Activated CD4-positive, alpha-beta T cell treated with anti-CD3 and anti-CD28 coated beads, Interleukin-2, amount 10 ng/mL, durations not matched to agents 7 days and 5 days (primary cell): ENCODE data around the gene MT2A. TPM values are rescaled to one million over a fixed set of nuclear protein-coding genes. Genes with fewer than 3 reads are reported as not detected.
A peak's percentile ranks its signal among the peaks of the same experiment; 100 is the strongest.

Source experiments
- CTCF ChIA-PET: fragments of 350-600 bp; sonication (Branson Sonifier 250); formaldehyde crosslinking; loops from one replicate; lab custom pipeline; 2021; ENCODE audit warnings: antibody characterized with exemption; lab: Charles Lee
- POLR2A ChIA-PET: fragments of 350-600 bp; sonication (Branson Sonifier 250); formaldehyde crosslinking; loops from one replicate; lab custom pipeline; 2021; ENCODE audit warnings: antibody characterized with exemption; lab: Charles Lee
- DNase-seq: peaks from one replicate; pipeline ENCODE4 v3.0.0-alpha.2; 2020
- H3K27ac Mint-ChIP-seq: one replicate; pipeline ENCODE4 v1.8.0; 2021; ENCODE audit warnings: mild to moderate bottlenecking, moderate library complexity, mixed read lengths
- H3K27me3 Mint-ChIP-seq: one replicate; pipeline ENCODE4 v1.8.0; 2021; ENCODE audit warnings: mixed read lengths
- H3K36me3 Mint-ChIP-seq: one replicate; pipeline ENCODE4 v1.8.0; 2021; ENCODE audit warnings: low read depth, mixed read lengths
- H3K4me1 Mint-ChIP-seq: one replicate; pipeline ENCODE4 v1.8.0; 2021; ENCODE audit warnings: mixed read lengths
- H3K4me3 Mint-ChIP-seq: one replicate; pipeline ENCODE4 v1.8.0; 2021; ENCODE audit warnings: mild to moderate bottlenecking, moderate library complexity, mixed read lengths
- H3K9me3 Mint-ChIP-seq: one replicate; pipeline ENCODE4 v1.8.0; 2021; ENCODE audit warnings: mixed read lengths
- total RNA-seq, 2 experiments: library from RNA; stranded (reverse); gene quantifications; one replicate each; pipeline ENCODE4 v1.2.3, GENCODE V29; 2021

Gene MT2A
- total RNA-seq, 2 experiments from 2014 or later, result 146 to 268 TPM

DNA sequence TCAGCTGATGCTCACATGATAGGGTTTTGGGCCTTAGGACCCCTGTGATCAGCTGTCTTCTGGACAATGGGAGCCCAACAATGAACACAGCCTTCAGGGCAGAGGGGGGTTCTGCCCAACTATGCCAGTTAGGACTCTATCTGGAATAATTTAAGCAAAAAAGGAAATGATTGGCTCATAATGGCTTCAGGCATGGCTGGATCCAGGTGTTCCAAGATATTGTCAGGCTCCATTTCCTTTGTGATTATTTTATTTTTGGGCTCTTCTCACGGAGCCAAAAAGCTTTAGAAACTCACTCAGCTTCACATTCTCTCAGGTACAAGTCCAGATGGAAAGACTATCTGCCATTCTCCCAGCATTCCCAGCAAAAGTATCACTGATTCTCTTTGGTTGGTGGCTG lies 2.9 kb upstream of the MT2A start:
- peaks cover 9% of the 10 kb centered on the region for H3K27me3 Mint-ChIP-seq
- no peak overlapping the region for H3K27ac Mint-ChIP-seq
- H3K36me3 Mint-ChIP-seq, result peaks cover 3% of the 10 kb centered on the region
- H3K9me3 Mint-ChIP-seq, result no peaks in the 10 kb centered on the region
- ChIA-PET CTCF (interaction anchor here (0.6 to 3.1 kb wide), 8 partner anchors 8 to 402 kb away, joined by 3 to 12 read pairs (median 4); no protein-coding TSS in a partner anchor), POLR2A (no interaction called here)
- DNase-seq, result no peak
- peaks cover 35% of the 10 kb centered on the region for H3K4me1 Mint-ChIP-seq
- H3K4me3 Mint-ChIP-seq, result no peak overlapping the region

DNA sequence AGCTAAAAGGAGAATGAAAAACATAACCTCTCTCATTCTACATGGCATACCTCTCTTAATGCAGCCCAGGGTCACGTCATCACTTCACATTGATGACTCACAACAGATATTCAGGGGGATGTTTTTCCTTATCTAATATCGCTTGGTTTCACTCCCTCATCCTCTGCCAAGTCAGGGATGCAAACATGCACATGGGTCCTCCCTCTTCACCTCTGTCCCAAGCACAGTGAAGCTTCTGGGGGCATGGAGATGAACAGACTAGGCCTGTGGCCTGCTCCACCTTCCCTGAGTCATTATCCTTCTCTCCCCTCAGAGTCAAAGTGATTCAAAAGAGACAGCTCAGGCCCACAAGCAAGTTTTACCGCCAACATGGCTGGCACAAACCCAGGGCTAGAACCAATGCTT lies 2.3 kb upstream of the MT2A start:
- H3K27me3 Mint-ChIP-seq, result peaks cover 7% of the 10 kb centered on the region
- H3K9me3 Mint-ChIP-seq, result no peaks in the 10 kb centered on the region
- H3K27ac Mint-ChIP-seq, result no peak overlapping the region
- DNase-seq, result no peak
- H3K36me3 Mint-ChIP-seq, result peaks cover 3% of the 10 kb centered on the region
- no peak overlapping the region for H3K4me3 Mint-ChIP-seq
- peaks cover 39% of the 10 kb centered on the region for H3K4me1 Mint-ChIP-seq
- CTCF ChIA-PET, result interaction anchor here (1.2 to 3.1 kb wide), 5 partner anchors 14 to 110 kb away, joined by 3 to 12 read pairs (median 4); no protein-coding TSS in a partner anchor
- POLR2A ChIA-PET, result no interaction called here

DNA sequence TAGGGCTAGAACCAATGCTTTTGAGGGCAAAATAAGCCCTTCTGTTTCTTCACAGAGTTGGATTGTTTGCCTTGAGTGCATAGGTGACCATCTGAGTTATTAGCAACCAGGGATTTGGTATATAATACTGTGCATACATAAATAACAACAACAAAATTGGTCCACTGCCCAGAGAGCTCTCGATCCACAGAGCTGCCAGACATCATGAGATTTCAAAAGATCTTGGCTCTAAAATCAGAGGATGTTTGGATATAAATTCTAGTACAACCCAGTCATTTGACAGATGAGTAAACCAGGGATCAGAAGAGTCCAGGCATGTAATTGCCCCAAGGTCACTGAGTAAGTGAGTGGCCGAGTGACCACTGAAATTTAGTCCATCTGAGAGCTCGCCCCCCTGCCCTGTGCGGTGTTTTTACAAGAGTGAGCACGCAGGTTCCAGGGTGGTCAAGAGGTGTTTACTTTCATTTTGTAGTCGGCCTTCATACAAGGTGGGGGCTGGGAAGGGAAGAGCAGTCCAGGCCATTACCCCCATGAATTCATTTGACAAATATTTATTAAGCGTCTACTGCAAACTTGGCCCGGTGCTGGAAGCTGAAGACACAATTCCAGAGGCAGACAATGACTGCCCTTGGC lies 1.8 kb upstream of the MT2A start:
- peaks cover 44% of the 10 kb centered on the region for H3K4me1 Mint-ChIP-seq
- CTCF ChIA-PET, result interaction anchor here (1.2 to 2.1 kb wide), 4 partner anchors 15 to 43 kb away, joined by 3 to 7 read pairs (median 4); no protein-coding TSS in a partner anchor

DNA sequence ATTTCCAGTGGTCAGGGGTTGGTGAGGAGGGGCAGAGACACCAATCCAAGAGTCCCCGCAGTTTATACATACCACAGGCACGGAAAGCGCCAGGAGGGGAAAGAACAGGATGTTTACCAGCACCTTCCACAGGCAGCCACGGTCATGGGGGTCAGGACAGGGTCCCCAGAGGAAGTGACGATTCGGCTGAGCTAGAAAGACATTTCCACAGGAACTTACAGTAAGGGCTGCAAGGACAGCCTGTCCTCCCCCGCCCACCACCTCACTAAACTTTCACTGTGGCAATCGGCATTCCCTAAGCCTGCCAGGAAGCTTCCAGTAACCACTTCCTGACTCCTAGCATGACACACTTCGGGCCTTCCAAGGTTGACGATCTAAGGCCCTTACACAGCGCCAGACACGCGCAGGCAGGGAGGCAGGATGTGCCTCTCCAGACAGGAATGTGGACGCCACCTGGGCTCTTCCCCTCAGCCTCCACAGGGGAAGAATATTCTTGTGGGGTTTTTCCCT lies 1.2 kb upstream of the MT2A start:
- Mint-ChIP-seq H3K9me3 (no peaks in the 10 kb centered on the region), H3K27ac (peak overlapping the region; percentile 91), H3K27me3 (peaks cover 1% of the 10 kb centered on the region), H3K36me3 (peaks cover 3% of the 10 kb centered on the region), H3K4me1 (peaks cover 47% of the 10 kb centered on the region), H3K4me3 (peak overlapping the region; percentile 12)
- DNase-seq, result peak; percentile 38
- ChIA-PET POLR2A (no interaction called here), CTCF (interaction anchor here (1.2 to 2.1 kb wide), 5 partner anchors 15 to 44 kb away, joined by 3 to 7 read pairs (median 4); no protein-coding TSS in a partner anchor)

More for the DNA sequence above, 1.8 kb upstream of the MT2A start:
- POLR2A ChIA-PET, result no interaction called here
- H3K27me3 Mint-ChIP-seq, result peaks cover 6% of the 10 kb centered on the region
- peak overlapping the region; percentile 91 for H3K27ac Mint-ChIP-seq
- no peaks in the 10 kb centered on the region for H3K9me3 Mint-ChIP-seq
- H3K4me3 Mint-ChIP-seq, result no peak overlapping the region
- DNase-seq, result no peak
- H3K36me3 Mint-ChIP-seq, result peaks cover 3% of the 10 kb centered on the region

DNA sequence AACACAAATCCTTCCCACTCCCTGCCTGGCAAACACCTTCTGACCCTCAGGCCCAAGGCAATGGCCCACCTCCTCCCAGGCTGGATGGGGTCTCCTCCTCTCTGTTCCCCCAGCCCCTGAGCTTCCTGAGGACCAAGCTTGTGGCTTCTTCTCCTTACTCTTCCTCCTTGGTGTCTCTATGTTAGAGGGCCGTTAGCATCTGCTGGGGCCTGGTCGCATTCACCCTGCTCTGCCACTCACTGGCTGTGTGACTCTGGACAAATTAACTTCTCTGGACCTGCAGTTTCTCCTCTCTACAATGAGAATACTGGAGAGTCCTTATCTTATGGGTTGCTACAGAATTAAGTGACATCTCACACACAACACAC lies 725 bp upstream of the MT2A start:
- ChIA-PET POLR2A (no interaction called here), CTCF (interaction anchor here (1.2 to 1.7 kb wide), 3 partner anchors 16 to 37 kb away, joined by 3 to 6 read pairs (median 4); no protein-coding TSS in a partner anchor)
- Mint-ChIP-seq H3K4me3 (peak overlapping the region; percentile 92), H3K4me1 (peaks cover 49% of the 10 kb centered on the region), H3K27ac (peak overlapping the region; percentile 91), H3K9me3 (no peaks in the 10 kb centered on the region), H3K36me3 (peaks cover 3% of the 10 kb centered on the region), H3K27me3 (no peaks in the 10 kb centered on the region)
- DNase-seq, result no peak

DNA sequence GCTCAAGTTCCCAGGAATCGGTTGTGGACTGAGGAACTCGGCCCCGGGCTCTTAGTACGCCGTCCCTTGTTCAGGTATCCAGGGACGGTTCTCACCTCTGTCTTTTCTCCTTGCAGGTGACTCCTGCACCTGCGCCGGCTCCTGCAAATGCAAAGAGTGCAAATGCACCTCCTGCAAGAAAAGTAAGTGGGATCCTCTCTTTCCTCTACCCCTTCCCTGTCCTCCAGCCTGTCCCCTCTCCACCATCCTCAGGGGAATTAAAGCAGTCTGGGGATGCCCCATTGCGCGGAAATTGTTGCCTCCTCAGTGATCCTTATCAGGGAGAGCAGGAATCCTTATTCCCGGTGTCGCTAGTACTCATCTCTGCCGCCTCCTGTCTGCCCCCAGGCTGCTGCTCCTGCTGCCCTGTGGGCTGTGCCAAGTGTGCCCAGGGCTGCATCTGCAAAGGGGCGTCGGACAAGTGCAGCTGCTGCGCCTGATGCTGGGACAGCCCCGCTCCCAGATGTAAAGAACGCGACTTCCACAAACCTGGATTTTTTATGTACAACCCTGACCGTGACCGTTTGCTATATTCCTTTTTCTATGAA lies 585 bp downstream of the MT2A start:
- Mint-ChIP-seq H3K36me3 (peaks cover 3% of the 10 kb centered on the region), H3K4me3 (peak overlapping the region; percentile 92), H3K27ac (peak overlapping the region; percentile 96), H3K27me3 (no peaks in the 10 kb centered on the region), H3K9me3 (no peaks in the 10 kb centered on the region), H3K4me1 (peaks cover 50% of the 10 kb centered on the region)
- ChIA-PET POLR2A (interaction anchor here (1.0 kb wide), 1 partner anchor 17 kb away, joined by 3 read pairs; the partner anchor contains the start of gene MT1E), CTCF (interaction anchor here (1.0 to 1.7 kb wide), 6 partner anchors 9 to 92 kb away, joined by 3 to 6 read pairs (median 5); no protein-coding TSS in a partner anchor)
- DNase-seq, result no peak

DNA sequence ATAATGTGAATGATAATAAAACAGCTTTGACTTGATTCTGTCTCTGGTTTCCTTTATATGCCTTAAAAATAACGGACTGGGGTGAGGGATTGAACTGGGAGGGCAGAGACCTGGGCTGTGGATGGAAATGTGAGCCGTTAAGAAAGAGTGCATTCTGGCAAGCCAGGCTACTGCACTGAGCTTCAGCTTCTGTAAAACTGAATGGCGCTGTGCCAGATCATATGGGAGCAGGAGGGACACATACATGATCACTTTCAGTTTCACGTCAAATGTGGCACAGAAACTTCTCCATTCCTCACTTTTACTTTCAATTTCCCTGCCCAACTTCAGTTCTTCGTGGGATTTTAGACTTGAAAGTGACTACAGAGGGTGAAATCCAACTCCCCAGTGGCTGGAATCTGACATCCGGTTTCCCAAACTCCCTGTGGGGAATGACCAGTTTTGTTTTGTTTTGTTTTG lies 1.1 kb downstream of the MT2A start:
- peaks cover 3% of the 10 kb centered on the region for H3K36me3 Mint-ChIP-seq
- peaks cover 55% of the 10 kb centered on the region for H3K4me1 Mint-ChIP-seq
- H3K4me3 Mint-ChIP-seq, result peak overlapping the region; percentile 92
- peak overlapping the region; percentile 96 for H3K27ac Mint-ChIP-seq
- H3K27me3 Mint-ChIP-seq, result no peaks in the 10 kb centered on the region
- POLR2A ChIA-PET, result interaction anchor here (1.0 kb wide), 1 partner anchor 16 kb away, joined by 3 read pairs; the partner anchor contains the start of gene MT1E
- H3K9me3 Mint-ChIP-seq, result no peaks in the 10 kb centered on the region
- CTCF ChIA-PET, result interaction anchor here (1.4 to 1.6 kb wide), 2 partner anchors 9 to 92 kb away, joined by 5 to 6 read pairs; no protein-coding TSS in a partner anchor
- DNase-seq, result peak; percentile 90

DNA sequence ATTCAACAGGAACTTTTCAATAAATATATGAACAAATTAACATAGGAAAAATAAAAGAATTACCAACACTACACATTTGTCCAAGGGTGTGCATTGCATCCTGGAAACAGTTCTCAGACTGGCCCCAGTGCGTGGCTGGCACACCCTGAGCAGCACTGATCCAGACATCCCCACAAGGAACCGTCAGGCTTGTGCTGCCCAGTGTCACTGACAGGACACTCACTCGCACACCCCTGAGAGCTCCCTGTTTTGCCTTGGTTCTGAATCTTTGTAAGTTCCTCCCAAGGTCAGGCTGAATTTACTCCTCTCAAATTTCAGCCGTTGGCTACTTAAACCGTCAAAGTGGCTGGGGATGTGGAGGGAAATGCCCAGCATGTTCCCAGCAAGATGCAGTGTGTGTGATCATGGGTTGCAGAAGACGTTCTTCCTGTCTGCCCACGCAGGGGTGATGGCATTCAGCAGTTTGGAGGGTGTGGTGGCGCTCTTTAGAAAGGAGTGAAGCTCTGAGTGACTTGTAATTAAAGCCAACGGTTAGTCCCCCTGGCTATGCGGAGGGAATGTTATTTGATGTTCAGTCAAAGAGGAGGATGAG lies 1.7 kb downstream of the MT2A start:
- CTCF ChIA-PET, result interaction anchor here (1.1 to 1.6 kb wide), 3 partner anchors 10 to 91 kb away, joined by 3 to 6 read pairs (median 5); no protein-coding TSS in a partner anchor
- Mint-ChIP-seq H3K27ac (peak overlapping the region; percentile 96), H3K4me1 (peaks cover 61% of the 10 kb centered on the region), H3K4me3 (peak overlapping the region; percentile 92), H3K9me3 (no peaks in the 10 kb centered on the region), H3K27me3 (no peaks in the 10 kb centered on the region), H3K36me3 (peaks cover 3% of the 10 kb centered on the region)
- DNase-seq, result peak; percentile 62
- POLR2A ChIA-PET, result interaction anchor here (1.0 kb wide), 1 partner anchor 16 kb away, joined by 3 read pairs; the partner anchor contains the start of gene MT1E

DNA sequence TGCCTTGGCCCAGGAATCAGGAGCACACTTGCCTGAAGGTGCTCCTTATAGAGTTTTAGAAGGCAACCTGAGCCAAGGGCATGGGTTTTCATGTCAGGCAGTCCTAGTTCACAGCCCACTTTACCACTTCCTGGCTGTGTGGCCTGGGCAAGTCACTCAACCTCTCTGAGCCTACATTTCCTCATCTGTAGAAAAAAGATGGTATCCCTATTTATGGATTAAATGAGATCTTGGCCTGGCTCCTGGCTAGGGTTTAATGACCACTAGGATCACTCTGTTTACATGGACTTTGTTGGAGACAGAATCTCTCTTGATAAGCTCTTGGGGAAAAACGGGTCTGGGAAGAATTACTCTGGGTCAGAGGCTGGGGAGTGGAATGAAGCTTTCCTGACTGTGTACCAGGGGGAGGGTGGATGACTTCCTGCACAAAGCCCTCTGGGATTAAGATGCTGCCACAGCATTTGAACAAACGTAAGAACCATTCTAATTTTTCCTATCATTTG lies 2.3 kb downstream of the MT2A start:
- peaks cover 3% of the 10 kb centered on the region for H3K36me3 Mint-ChIP-seq
- H3K27me3 Mint-ChIP-seq, result no peaks in the 10 kb centered on the region
- peak overlapping the region; percentile 96 for H3K27ac Mint-ChIP-seq
- ChIA-PET CTCF (interaction anchor here (1.1 to 2.6 kb wide), 4 partner anchors 10 to 91 kb away, joined by 3 to 11 read pairs (median 6); partner anchors contain the start of gene MT1E), POLR2A (interaction anchor here (1.0 kb wide), 1 partner anchor 15 kb away, joined by 3 read pairs; the partner anchor contains the start of gene MT1E)
- H3K4me1 Mint-ChIP-seq, result peaks cover 64% of the 10 kb centered on the region
- H3K4me3 Mint-ChIP-seq, result peak overlapping the region; percentile 92
- DNase-seq, result peak; percentile 65
- peaks cover 2% of the 10 kb centered on the region for H3K9me3 Mint-ChIP-seq

DNA sequence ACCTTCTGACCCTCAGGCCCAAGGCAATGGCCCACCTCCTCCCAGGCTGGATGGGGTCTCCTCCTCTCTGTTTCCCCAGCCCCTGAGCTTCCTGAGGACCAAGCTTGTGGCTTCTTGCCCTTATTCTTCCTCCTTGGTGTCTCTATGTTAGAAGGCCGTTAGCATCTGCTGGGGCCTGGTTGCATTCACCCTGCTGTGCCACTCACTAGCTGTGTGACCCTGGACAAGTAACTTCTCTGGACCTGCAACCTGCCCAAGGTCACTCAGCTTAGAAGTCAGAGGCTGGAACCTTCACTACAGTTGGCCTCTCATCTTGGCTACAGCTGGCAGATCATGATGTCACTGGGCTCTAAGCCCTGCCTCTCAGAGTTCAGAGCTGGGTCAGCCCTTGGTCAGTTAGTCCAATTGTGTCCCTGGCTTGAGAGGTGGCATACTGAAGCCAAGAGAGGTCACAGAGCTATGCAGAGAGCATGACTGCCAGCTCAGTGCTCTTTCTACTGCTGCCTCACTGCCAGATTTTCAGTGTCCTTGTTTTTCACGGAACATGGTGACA lies 3.0 kb downstream of the MT2A start:
- CTCF ChIA-PET, result interaction anchor here (1.1 to 2.6 kb wide), 3 partner anchors 14 to 64 kb away, joined by 3 to 11 read pairs (median 3); partner anchors contain the start of gene MT1E
- H3K4me1 Mint-ChIP-seq, result peaks cover 64% of the 10 kb centered on the region

DNA sequence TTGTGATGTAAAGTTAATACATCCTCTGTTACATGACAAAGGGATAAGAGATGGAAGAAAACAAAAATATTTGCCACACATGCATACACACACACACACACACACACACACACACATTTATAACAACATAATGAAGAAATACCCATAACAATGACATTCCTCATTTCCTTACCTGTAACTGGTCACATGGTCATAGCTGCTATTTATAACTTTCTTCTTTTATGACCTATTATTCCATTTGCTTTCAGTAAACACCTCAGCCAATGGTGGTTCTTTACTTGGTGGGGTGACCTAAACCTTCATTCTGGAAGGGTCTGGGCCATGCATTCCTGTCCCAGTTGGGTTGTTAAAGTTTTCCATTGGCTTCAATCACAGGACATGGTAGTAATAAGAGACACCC lies 5.3 kb downstream of the MT2A start:
- no peak for DNase-seq
- H3K27me3 Mint-ChIP-seq, result peaks cover 9% of the 10 kb centered on the region
- peaks cover 2% of the 10 kb centered on the region for H3K9me3 Mint-ChIP-seq
- peaks cover 3% of the 10 kb centered on the region for H3K36me3 Mint-ChIP-seq
- POLR2A ChIA-PET, result no interaction called here
- no peak overlapping the region for H3K4me3 Mint-ChIP-seq
- CTCF ChIA-PET, result interaction anchor here (0.8 to 1.1 kb wide), 2 partner anchors 9 to 29 kb away, joined by 3 to 4 read pairs; no protein-coding TSS in a partner anchor
- H3K27ac Mint-ChIP-seq, result no peak overlapping the region
- H3K4me1 Mint-ChIP-seq, result peaks cover 65% of the 10 kb centered on the region

More for the DNA sequence above, 3.0 kb downstream of the MT2A start:
- no peaks in the 10 kb centered on the region for H3K27me3 Mint-ChIP-seq
- peaks cover 3% of the 10 kb centered on the region for H3K36me3 Mint-ChIP-seq
- H3K27ac Mint-ChIP-seq, result peak overlapping the region; percentile 96
- no peak for DNase-seq
- POLR2A ChIA-PET, result no interaction called here
- peaks cover 2% of the 10 kb centered on the region for H3K9me3 Mint-ChIP-seq
- H3K4me3 Mint-ChIP-seq, result no peak overlapping the region
